GM12878 (cell line): ENCODE data around the gene ARHGAP21. TPM values are rescaled to one million over a fixed set of nuclear protein-coding genes. Genes with fewer than 3 reads are reported as not detected.

ENCODE experiments used
- CTCF ChIP-seq, 3 experiments: IDR thresholded peaks in 2 of 3; conservative IDR thresholded peaks in 1 of 3; 2 replicates each; pipeline ENCODE4 v1.5.1; 2011; ENCODE audit warnings: low read depth in 3 of 3, low read length in 3 of 3, mild to moderate bottlenecking in 3 of 3, control low read depth in 2 of 3, moderate library complexity in 2 of 3, inconsistent platforms in 1 of 3, mixed read lengths in 1 of 3; ENCODE audit not compliant: control insufficient read depth in 2 of 3, insufficient read depth in 1 of 3; ENCODE audit errors: extremely low read depth in 1 of 3
- IKZF1 ChIP-seq: fragments of 450-650 bp; conservative IDR thresholded peaks from 2 replicates; pipeline ENCODE4 v1.6.1; 2017; ENCODE audit warnings: antibody characterized with exemption, mild to moderate bottlenecking
- IRF4 ChIP-seq: IDR thresholded peaks from 2 replicates; pipeline ENCODE4 v1.6.1; 2011; ENCODE audit warnings: low read depth, low read length
- MTA2 ChIP-seq: fragments of 450-650 bp; IDR thresholded peaks from 2 replicates; pipeline ENCODE4 v1.6.1; 2016; ENCODE audit warnings: low read depth, mild to moderate bottlenecking, moderate library complexity
- MYC ChIP-seq: IDR thresholded peaks from 2 replicates; pipeline ENCODE4 v1.6.1; 2011; ENCODE audit warnings: mild to moderate bottlenecking, low read length, moderate library complexity, inconsistent platforms; ENCODE audit not compliant: insufficient read depth, insufficient replicate concordance, insufficient read length, severe bottlenecking
- NBN ChIP-seq: fragments of 450-650 bp; IDR thresholded peaks from 2 replicates; pipeline ENCODE4 v1.6.1; 2016
- SMARCA5 ChIP-seq: fragments of 450-650 bp; IDR thresholded peaks from 2 replicates; pipeline ENCODE4 v1.6.1; 2017; ENCODE audit warnings: mild to moderate bottlenecking
- USF1 ChIP-seq: IDR thresholded peaks from 2 replicates; pipeline ENCODE4 v1.6.1; 2011; ENCODE audit warnings: borderline replicate concordance, low read depth, mild to moderate bottlenecking, moderate library complexity, mixed read lengths, low read length; ENCODE audit not compliant: insufficient read depth; ENCODE audit errors: extremely low read length
- WRNIP1 ChIP-seq: IDR thresholded peaks from 2 replicates; pipeline ENCODE4 v1.6.1; 2011; ENCODE audit warnings: low read depth, low read length, improper control_type of control experiment, borderline replicate concordance
- ZBTB11 ChIP-seq: fragments of 450-650 bp; formaldehyde crosslinking; IDR thresholded peaks from 2 replicates; pipeline ENCODE4 v1.5.0; 2022; ENCODE audit warnings: mild to moderate bottlenecking, missing genetic modification characterization
- ZZZ3 ChIP-seq: IDR thresholded peaks from 2 replicates; pipeline ENCODE4 v1.6.1; 2011; ENCODE audit warnings: low read depth; ENCODE audit not compliant: control insufficient read depth, insufficient read length
- polyA plus RNA-seq, 11 experiments: library from polyadenylated mRNA; depleted of rRNA in 4 of 11; unstranded in 6 of 11; stranded (reverse) in 5 of 11; fragments of >200 nt; fragmentation: Nextera tagmentation in 4 of 11; fragmentation: Illumina TruSeq in 1 of 11; extraction: Ambion mirVana in 4 of 11; extraction: Trizol in 1 of 11; gene quantifications; 1 replicate in 1 of 11; 2 replicates in 10 of 11; pipeline versions ENCODE4 v1.2.1 to v1.2.3, GENCODE V29; 2011 to 2016; ENCODE audit warnings: inconsistent platforms in 2 of 11, missing spikeins in 2 of 11, low read depth in 1 of 11
- total RNA-seq, 4 experiments: library from RNA; depleted of rRNA in 3 of 4; stranded (reverse); fragments of >200 nt in 3 of 4; fragmentation: Illumina TruSeq in 1 of 4; extraction: Trizol in 1 of 4; gene quantifications; 2 replicates each; pipeline versions ENCODE4 v1.2.1 to v1.2.3, GENCODE V29; 2013 to 2021

The ARHGAP21 gene
- total and polyA plus RNA-seq, 10 of the 15 experiments (the other 5 are each of a cell fraction or from before 2014, with no cell fraction given): 11.7 to 103 (median 37.6) TPM

GRCh38 chr10:24701447-24701846, 22.2 kb downstream of the ARHGAP21 start (continued):
- TF ChIP-seq CTCF (IDR thresholded peaks at IDR 0.05 in 2 of 3, conservative IDR thresholded peaks at IDR 0.05 in 1 of 3; ENCODE audit: control insufficient read depth in 2 of 3, extremely low read depth in 1 of 3, insufficient read depth in 1 of 3, low read depth in 3 of 3, low read length in 3 of 3) (0 out of 6 replicates have a peak, but pooled peaks of 2 of the 3 experiments have one; percentile 8 to 10), MTA2 (0 out of 2 replicates have a peak, but pooled peaks have one; percentile 34), MYC (no peak), ZBTB11 (no peak), USF1 (no peak), WRNIP1 (no peak), SMARCA5 (peak; percentile 50; the same call in 1 of the 2 replicates), IKZF1 (peak; percentile 50), IRF4 (0 out of 2 replicates have a peak, but pooled peaks have one; percentile 18), ZZZ3 (no peak), NBN (peak; percentile 40; the same call in 1 of the 2 replicates)
